HEK293 (cell line): ENCODE results near the gene SLC4A11.

Source experiments
- CTCF ChIA-PET: fragments of 350-600 bp; formaldehyde crosslinking; extraction: SDS; loops from one replicate; lab custom pipeline; 2021; ENCODE audit warnings: antibody characterized with exemption; lab: Yijun Ruan, JAX
- POLR2A ChIA-PET: fragments of 300-600 bp; formaldehyde crosslinking; extraction: SDS; loops from one replicate; lab custom pipeline; 2020; ENCODE audit warnings: antibody characterized with exemption, inconsistent platforms; lab: Yijun Ruan, JAX
- H3K27ac ChIP-seq: fragments of 200-500 bp; sonication (Bioruptor generic); 2 replicates; pipeline ENCODE4 v1.5.1; 2014; ENCODE audit warnings: low read depth, low read length, control low read depth, inconsistent platforms; ENCODE audit errors: extremely low read depth
- H3K36me3 ChIP-seq, 2 experiments: fragments of 200-500 bp in 1 of 2; sonication (Bioruptor generic) in 1 of 2; 1 replicate in 1 of 2; 2 replicates in 1 of 2; pipeline ENCODE4 v1.5.1; 2014 to 2017; ENCODE audit warnings: inconsistent platforms in 2 of 2, low read length in 2 of 2; ENCODE audit not compliant: control insufficient read depth in 2 of 2, insufficient read depth in 1 of 2
- H3K4me1 ChIP-seq: fragments of 200-500 bp; sonication (Bioruptor generic); 2 replicates; pipeline ENCODE4 v1.5.1; 2014; ENCODE audit warnings: mild to moderate bottlenecking, low read length, inconsistent platforms; ENCODE audit not compliant: control insufficient read depth, insufficient read depth
- H3K4me3 ChIP-seq: 2 replicates; pipeline ENCODE4 v1.5.1; 2011; ENCODE audit warnings: low read depth, mild to moderate bottlenecking, control low read depth, low read length, moderate library complexity
- H3K9me3 ChIP-seq: fragments of 200-500 bp; sonication (Bioruptor generic); 2 replicates; pipeline ENCODE4 v1.5.1; 2014; ENCODE audit warnings: low read depth, low read length, inconsistent platforms; ENCODE audit not compliant: control insufficient read depth, insufficient read depth
- KLF10 ChIP-seq: fragments of 450-650 bp; IDR thresholded peaks from 2 replicates; pipeline ENCODE4 v1.5.1; 2018; ENCODE audit warnings: missing biosample characterization, mild to moderate bottlenecking, missing genetic modification characterization
- KLF7 ChIP-seq: fragments of 450-650 bp; formaldehyde crosslinking; IDR thresholded peaks from 2 replicates; pipeline ENCODE4 v1.5.1; 2016; ENCODE audit warnings: missing biosample characterization, missing genetic modification characterization, borderline replicate concordance
- KLF8 ChIP-seq: fragments of 450-650 bp; formaldehyde crosslinking; IDR thresholded peaks from 2 replicates; pipeline ENCODE4 v1.5.1; 2016; ENCODE audit warnings: missing biosample characterization, missing genetic modification characterization
- KLF9 ChIP-seq: fragments of 450-650 bp; formaldehyde crosslinking; IDR thresholded peaks from 2 replicates; pipeline ENCODE4 v1.5.1; 2016; ENCODE audit warnings: missing biosample characterization, missing genetic modification characterization, low read depth
- PRDM1 ChIP-seq: fragments of 450-650 bp; formaldehyde crosslinking; IDR thresholded peaks from 2 replicates; pipeline ENCODE4; 2016; ENCODE audit warnings: missing biosample characterization, missing genetic modification characterization
- SP2 ChIP-seq: fragments of 450-650 bp; formaldehyde crosslinking; IDR thresholded peaks from 2 replicates; pipeline ENCODE4 v1.5.1; 2016; ENCODE audit warnings: missing biosample characterization, missing genetic modification characterization
- SP3 ChIP-seq: fragments of 450-650 bp; formaldehyde crosslinking; IDR thresholded peaks from 2 replicates; pipeline ENCODE4 v1.5.1; 2016; ENCODE audit warnings: missing biosample characterization, missing genetic modification characterization
- SP7 ChIP-seq: fragments of 450-650 bp; formaldehyde crosslinking; IDR thresholded peaks from 2 replicates; pipeline ENCODE4 v1.5.1; 2016; ENCODE audit warnings: missing biosample characterization, missing genetic modification characterization
- ZBTB17 ChIP-seq: fragments of 450-650 bp; formaldehyde crosslinking; IDR thresholded peaks from 2 replicates; pipeline ENCODE4 v1.5.1; 2016; ENCODE audit warnings: missing biosample characterization, missing genetic modification characterization
- ZBTB21 ChIP-seq: fragments of 450-650 bp; formaldehyde crosslinking; IDR thresholded peaks from 2 replicates; pipeline ENCODE4 v1.5.1; 2017; ENCODE audit warnings: missing biosample characterization, missing genetic modification characterization
- ZBTB8A ChIP-seq: fragments of 450-650 bp; formaldehyde crosslinking; IDR thresholded peaks from 2 replicates; pipeline ENCODE4 v1.5.1; 2016; ENCODE audit warnings: missing biosample characterization, missing genetic modification characterization
- ZFP41 ChIP-seq: fragments of 450-650 bp; formaldehyde crosslinking; IDR thresholded peaks from 2 replicates; pipeline ENCODE4 v1.5.1; 2016; ENCODE audit warnings: missing biosample characterization, missing genetic modification characterization, borderline replicate concordance
- ZFP69B ChIP-seq: fragments of 450-650 bp; formaldehyde crosslinking; IDR thresholded peaks from 2 replicates; pipeline ENCODE4 v1.5.1; 2016; ENCODE audit warnings: missing biosample characterization, missing genetic modification characterization
- ZNF214 ChIP-seq: fragments of 450-650 bp; formaldehyde crosslinking; IDR thresholded peaks from 2 replicates; pipeline ENCODE4 v1.5.1; 2017; ENCODE audit warnings: missing biosample characterization, mild to moderate bottlenecking, missing genetic modification characterization, borderline replicate concordance
- ZNF341 ChIP-seq: fragments of 450-650 bp; formaldehyde crosslinking; IDR thresholded peaks from 2 replicates; pipeline ENCODE4; 2016; ENCODE audit warnings: low read depth, missing biosample characterization, missing genetic modification characterization
- ZNF548 ChIP-seq: fragments of 450-650 bp; formaldehyde crosslinking; IDR thresholded peaks from 2 replicates; pipeline ENCODE4 v1.5.1; 2016; ENCODE audit warnings: missing biosample characterization, missing genetic modification characterization
- ZNF549 ChIP-seq: fragments of 450-650 bp; IDR thresholded peaks from 2 replicates; pipeline ENCODE4 v1.5.1; 2018; ENCODE audit warnings: missing biosample characterization, missing genetic modification characterization, mild to moderate bottlenecking, inconsistent platforms, moderate library complexity
- ZNF558 ChIP-seq: fragments of 450-650 bp; formaldehyde crosslinking; IDR thresholded peaks from 2 replicates; pipeline ENCODE4 v1.5.1; 2016; ENCODE audit warnings: missing biosample characterization, missing genetic modification characterization
- ZNF600 ChIP-seq: fragments of 450-650 bp; formaldehyde crosslinking; IDR thresholded peaks from 2 replicates; pipeline ENCODE4 v1.5.1; 2016; ENCODE audit warnings: missing biosample characterization, missing genetic modification characterization
- ZNF707 ChIP-seq: fragments of 450-650 bp; formaldehyde crosslinking; IDR thresholded peaks from 2 replicates; pipeline ENCODE4 v1.5.1; 2016; ENCODE audit warnings: missing biosample characterization, missing genetic modification characterization
- ZNF76 ChIP-seq: fragments of 450-650 bp; formaldehyde crosslinking; IDR thresholded peaks from 2 replicates; pipeline ENCODE4; 2016; ENCODE audit warnings: low read depth, missing biosample characterization, missing genetic modification characterization, borderline replicate concordance
- ZNF837 ChIP-seq: fragments of 450-650 bp; formaldehyde crosslinking; IDR thresholded peaks from 2 replicates; pipeline ENCODE4 v1.5.1; 2016; ENCODE audit warnings: missing biosample characterization, missing genetic modification characterization
- ZSCAN30 ChIP-seq: fragments of 450-650 bp; IDR thresholded peaks from 2 replicates; pipeline ENCODE4 v1.5.1; 2018; ENCODE audit warnings: missing biosample characterization, mild to moderate bottlenecking, missing genetic modification characterization, moderate library complexity
- TF ChIP-seq, protein P1 (sequence below): fragments of 450-650 bp; formaldehyde crosslinking; IDR thresholded peaks from 2 replicates; pipeline ENCODE4 v1.5.1; 2016; ENCODE audit warnings: missing biosample characterization, missing genetic modification characterization
- TF ChIP-seq, protein P2 (sequence below): fragments of 450-650 bp; formaldehyde crosslinking; IDR thresholded peaks from 2 replicates; pipeline ENCODE4 v1.5.1; 2016; ENCODE audit warnings: missing biosample characterization, missing genetic modification characterization
- TF ChIP-seq, protein P3 (sequence below): fragments of 450-650 bp; formaldehyde crosslinking; optimal IDR thresholded peaks from 2 replicates; pipeline ENCODE3; 2016; ENCODE audit warnings: missing biosample characterization, mild to moderate bottlenecking, missing genetic modification characterization
- TF ChIP-seq, protein P4 (sequence below): fragments of 450-650 bp; formaldehyde crosslinking; IDR thresholded peaks from 2 replicates; pipeline ENCODE4 v1.5.1; 2016; ENCODE audit warnings: missing biosample characterization, missing genetic modification characterization

Gene SLC4A11

DNA sequence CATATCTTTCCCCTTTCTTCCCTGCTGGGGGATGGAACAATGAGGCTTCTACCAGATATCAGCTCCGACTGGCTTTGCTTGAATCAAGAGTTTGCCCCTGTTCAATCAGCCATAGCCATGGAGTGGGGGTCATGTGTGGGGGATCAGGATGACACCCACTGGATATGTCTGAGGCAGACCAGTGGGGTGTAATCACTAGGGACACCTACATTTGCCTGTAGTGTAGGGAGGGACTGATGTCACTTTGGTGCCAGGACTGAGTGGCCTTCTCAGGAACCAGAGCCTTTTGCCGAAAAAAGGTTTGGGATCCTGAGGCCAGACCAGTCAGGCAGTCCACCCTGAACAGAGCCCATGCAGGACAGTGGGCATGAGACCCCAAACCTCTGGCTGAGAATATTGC is 28.6 kb downstream of the SLC4A11 start (continued):
- TF ChIP-seq, protein P1, sequence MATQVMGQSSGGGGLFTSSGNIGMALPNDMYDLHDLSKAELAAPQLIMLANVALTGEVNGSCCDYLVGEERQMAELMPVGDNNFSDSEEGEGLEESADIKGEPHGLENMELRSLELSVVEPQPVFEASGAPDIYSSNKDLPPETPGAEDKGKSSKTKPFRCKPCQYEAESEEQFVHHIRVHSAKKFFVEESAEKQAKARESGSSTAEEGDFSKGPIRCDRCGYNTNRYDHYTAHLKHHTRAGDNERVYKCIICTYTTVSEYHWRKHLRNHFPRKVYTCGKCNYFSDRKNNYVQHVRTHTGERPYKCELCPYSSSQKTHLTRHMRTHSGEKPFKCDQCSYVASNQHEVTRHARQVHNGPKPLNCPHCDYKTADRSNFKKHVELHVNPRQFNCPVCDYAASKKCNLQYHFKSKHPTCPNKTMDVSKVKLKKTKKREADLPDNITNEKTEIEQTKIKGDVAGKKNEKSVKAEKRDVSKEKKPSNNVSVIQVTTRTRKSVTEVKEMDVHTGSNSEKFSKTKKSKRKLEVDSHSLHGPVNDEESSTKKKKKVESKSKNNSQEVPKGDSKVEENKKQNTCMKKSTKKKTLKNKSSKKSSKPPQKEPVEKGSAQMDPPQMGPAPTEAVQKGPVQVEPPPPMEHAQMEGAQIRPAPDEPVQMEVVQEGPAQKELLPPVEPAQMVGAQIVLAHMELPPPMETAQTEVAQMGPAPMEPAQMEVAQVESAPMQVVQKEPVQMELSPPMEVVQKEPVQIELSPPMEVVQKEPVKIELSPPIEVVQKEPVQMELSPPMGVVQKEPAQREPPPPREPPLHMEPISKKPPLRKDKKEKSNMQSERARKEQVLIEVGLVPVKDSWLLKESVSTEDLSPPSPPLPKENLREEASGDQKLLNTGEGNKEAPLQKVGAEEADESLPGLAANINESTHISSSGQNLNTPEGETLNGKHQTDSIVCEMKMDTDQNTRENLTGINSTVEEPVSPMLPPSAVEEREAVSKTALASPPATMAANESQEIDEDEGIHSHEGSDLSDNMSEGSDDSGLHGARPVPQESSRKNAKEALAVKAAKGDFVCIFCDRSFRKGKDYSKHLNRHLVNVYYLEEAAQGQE (tag by site-specific recombination), result no peak
- TF ChIP-seq ZNF558 (tag by site-specific recombination), result no peak
- TF ChIP-seq ZNF214, result no peak

DNA sequence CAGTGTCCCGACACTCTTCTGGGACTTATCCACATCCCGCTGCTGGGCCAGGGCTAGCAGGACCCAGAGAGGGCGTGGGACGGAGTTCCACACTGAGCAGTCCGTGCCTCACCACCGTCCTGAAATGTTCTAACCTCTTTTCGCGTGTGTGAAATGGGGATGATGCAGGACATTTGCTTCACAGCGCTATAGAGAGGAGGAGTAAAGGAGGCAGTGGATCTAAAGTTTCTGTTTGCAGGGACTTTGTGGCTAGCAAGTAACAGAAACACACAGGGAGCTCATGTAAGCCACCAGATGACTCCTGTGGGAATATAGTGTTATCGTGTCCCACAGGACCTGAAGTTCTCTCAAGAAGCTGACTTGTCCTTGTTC is 29.1 kb downstream of the SLC4A11 start:
- TF ChIP-seq SP7 (no peak), ZFP41 (no peak), ZFP69B (no peak), ZNF548 (tag by site-specific recombination) (no peak), ZNF707 (tag by site-specific recombination) (no peak), ZNF549 (tag by site-specific recombination) (no peak), ZBTB21 (no peak)
- TF ChIP-seq, protein P2, sequence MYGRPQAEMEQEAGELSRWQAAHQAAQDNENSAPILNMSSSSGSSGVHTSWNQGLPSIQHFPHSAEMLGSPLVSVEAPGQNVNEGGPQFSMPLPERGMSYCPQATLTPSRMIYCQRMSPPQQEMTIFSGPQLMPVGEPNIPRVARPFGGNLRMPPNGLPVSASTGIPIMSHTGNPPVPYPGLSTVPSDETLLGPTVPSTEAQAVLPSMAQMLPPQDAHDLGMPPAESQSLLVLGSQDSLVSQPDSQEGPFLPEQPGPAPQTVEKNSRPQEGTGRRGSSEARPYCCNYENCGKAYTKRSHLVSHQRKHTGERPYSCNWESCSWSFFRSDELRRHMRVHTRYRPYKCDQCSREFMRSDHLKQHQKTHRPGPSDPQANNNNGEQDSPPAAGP (tag by site-specific recombination), result no peak
- TF ChIP-seq, protein P3, sequence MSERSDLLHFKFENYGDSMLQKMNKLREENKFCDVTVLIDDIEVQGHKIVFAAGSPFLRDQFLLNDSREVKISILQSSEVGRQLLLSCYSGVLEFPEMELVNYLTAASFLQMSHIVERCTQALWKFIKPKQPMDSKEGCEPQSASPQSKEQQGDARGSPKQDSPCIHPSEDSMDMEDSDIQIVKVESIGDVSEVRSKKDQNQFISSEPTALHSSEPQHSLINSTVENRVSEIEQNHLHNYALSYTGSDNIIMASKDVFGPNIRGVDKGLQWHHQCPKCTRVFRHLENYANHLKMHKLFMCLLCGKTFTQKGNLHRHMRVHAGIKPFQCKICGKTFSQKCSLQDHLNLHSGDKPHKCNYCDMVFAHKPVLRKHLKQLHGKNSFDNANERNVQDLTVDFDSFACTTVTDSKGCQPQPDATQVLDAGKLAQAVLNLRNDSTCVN (tag by site-specific recombination), result peak; percentile 1
- CTCF ChIA-PET, result interaction anchor here (1.2 to 3.1 kb wide), 2 partner anchors 9 to 48 kb away, joined by 3 to 21 read pairs; no protein-coding TSS in a partner anchor
- Histone ChIP-seq H3K9me3 (no peaks in the 10 kb centered on the region), H3K36me3 (peaks cover 5 to 17% of the 10 kb centered on the region in 2 experiments; a peak in 2 of 3 replicates), H3K4me1 (peaks cover 12% of the 10 kb centered on the region), H3K27ac (peak overlapping the region; percentile 61; the same call in 1 of the 2 replicates), H3K4me3 (peak overlapping the region; percentile 69)
- POLR2A ChIA-PET, result interaction anchor here (1.3 to 1.5 kb wide), 2 partner anchors 17 to 22 kb away, joined by 3 to 5 read pairs; no protein-coding TSS in a partner anchor

DNA sequence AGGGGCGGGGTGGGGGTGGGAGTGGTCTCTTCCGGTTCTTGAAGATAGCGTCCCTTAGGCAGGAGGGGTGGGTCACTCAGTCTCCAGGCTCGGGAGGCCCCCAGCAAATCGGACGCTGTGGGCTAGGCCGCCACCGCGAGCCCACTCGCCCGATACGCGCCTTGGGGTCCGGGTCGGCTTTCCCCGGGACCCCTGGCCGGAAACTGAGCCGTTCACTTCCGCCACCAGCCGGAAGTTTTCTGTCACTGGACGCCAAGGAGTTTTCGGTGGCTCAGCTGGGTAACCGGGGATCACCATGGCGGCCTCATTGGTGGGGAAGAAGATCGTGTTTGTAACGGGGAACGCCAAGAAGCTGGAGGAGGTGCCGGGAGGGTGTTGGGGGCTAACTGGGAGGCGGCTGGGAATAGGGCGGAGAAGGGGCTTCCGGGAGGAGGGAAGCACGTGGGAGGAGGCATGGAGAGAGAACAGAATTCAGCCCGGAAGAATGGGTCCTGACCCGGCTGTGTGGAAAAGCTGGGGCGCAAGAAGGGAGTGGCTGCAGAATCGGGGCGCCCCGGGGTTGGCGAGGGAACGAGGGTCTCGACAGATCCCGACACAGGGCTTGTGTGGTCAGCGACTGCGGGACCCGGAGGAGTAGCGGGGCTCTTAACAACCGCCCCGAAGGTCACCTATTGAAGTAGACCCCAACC is 29.6 kb downstream of the SLC4A11 start, which contains the start of gene ITPA:
ITPA (plus strand) TSS at position 242 of the 689 bp plus-strand sequence; CDS start at position 296, 54 bp downstream.
- H3K36me3 ChIP-seq, result peaks cover 3 to 14% of the 10 kb centered on the region in 2 experiments; a peak in 2 of 3 replicates
- ChIA-PET CTCF (interaction anchor here (1.2 to 3.1 kb wide), 3 partner anchors 9 to 156 kb away, joined by 3 to 21 read pairs (median 6); no protein-coding TSS in a partner anchor), POLR2A (interaction anchor here (1.3 to 1.5 kb wide), 3 partner anchors 18 to 49 kb away, joined by 3 to 9 read pairs (median 5); partner anchors contain the start of genes FASTKD5 and UBOX5)
- H3K4me1 ChIP-seq, result peaks cover 12% of the 10 kb centered on the region
- H3K4me3 ChIP-seq, result peak within 1 kb of the TSS; percentile 69
- no peaks in the 10 kb centered on the region for H3K9me3 ChIP-seq
- peak within 1 kb of the TSS; percentile 61 for H3K27ac ChIP-seq
- TF ChIP-seq ZNF76 (peak; percentile 81), ZSCAN30 (peak; percentile 58; the same call in 1 of the 2 replicates), SP7 (peak; percentile 36; the same call in 1 of the 2 replicates), ZBTB17 (tag by site-specific recombination) (peak; percentile 57; the same call in 1 of the 2 replicates), PRDM1 (no peak), SP3 (tag by site-specific recombination) (peak; percentile 76), ZNF600 (tag by site-specific recombination) (peak; percentile 27; the same call in 1 of the 2 replicates), ZNF341 (tag by site-specific recombination) (peak; percentile 32; the same call in 1 of the 2 replicates), SP2 (tag by site-specific recombination) (peak; percentile 86), ZNF837 (tag by site-specific recombination) (no peak), KLF10 (tag by site-specific recombination) (0 out of 2 replicates have a peak, but pooled peaks have one; percentile 40), KLF7 (tag by site-specific recombination) (peak; percentile 40; the same call in 1 of the 2 replicates), ZBTB8A (tag by site-specific recombination) (peak; percentile 57), KLF9 (peak; percentile 91), KLF8 (tag by site-specific recombination) (peak; percentile 80)
- TF ChIP-seq, protein P4, sequence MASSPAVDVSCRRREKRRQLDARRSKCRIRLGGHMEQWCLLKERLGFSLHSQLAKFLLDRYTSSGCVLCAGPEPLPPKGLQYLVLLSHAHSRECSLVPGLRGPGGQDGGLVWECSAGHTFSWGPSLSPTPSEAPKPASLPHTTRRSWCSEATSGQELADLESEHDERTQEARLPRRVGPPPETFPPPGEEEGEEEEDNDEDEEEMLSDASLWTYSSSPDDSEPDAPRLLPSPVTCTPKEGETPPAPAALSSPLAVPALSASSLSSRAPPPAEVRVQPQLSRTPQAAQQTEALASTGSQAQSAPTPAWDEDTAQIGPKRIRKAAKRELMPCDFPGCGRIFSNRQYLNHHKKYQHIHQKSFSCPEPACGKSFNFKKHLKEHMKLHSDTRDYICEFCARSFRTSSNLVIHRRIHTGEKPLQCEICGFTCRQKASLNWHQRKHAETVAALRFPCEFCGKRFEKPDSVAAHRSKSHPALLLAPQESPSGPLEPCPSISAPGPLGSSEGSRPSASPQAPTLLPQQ (tag by site-specific recombination), result peak; percentile 58
